Testis (tissue), 3 donors: ENCODE results near the gene PDLIM5. TPM values are rescaled to one million over a fixed set of nuclear protein-coding genes. Genes with fewer than 3 reads are reported as not detected.

Source experiments
- DNase-seq: peaks from one replicate; pipeline ENCODE4 v3.0.0-alpha.2; 2019
- H3K27ac ChIP-seq, 2 donors: fragments of 200-600 bp; sonication (generic); one replicate each; pipeline ENCODE4 v1.5.1; 2019
- H3K27me3 ChIP-seq: fragments of 200-600 bp; sonication (generic); one replicate; pipeline ENCODE4 v1.5.1; 2019
- H3K36me3 ChIP-seq: fragments of 200-600 bp; sonication (generic); one replicate; pipeline ENCODE4 v1.5.1; 2017; ENCODE audit warnings: low read depth; ENCODE audit errors: missing control alignments
- H3K4me1 ChIP-seq: fragments of 200-600 bp; sonication (generic); one replicate; pipeline ENCODE4 v1.5.1; 2019
- H3K4me3 ChIP-seq, 2 donors: fragments of 200-600 bp; sonication (generic); one replicate each; pipeline ENCODE4 v1.5.1; 2017 to 2019
- H3K9me3 ChIP-seq: fragments of 200-600 bp; sonication (generic); one replicate; pipeline ENCODE4 v1.5.1; 2017
- POLR2A ChIP-seq: fragments of 450-650 bp; IDR thresholded peaks from one replicate; pipeline ENCODE4 v1.6.1; 2017; ENCODE audit warnings: antibody characterized with exemption, mild to moderate bottlenecking, moderate library complexity
- WGBS, 2 donors: methylation state at CpG; one replicate each; pipeline ENCODE4 v1.1.5; 2018; 5-methylcytosine and 5-hydroxymethylcytosine counted together
- intact Hi-C: fragments of 100-400 bp; cut with DNase I; formaldehyde crosslinking; loops from one replicate; pipeline ENCODE4 v1.15.1; 2023; ENCODE audit warnings: low total_unique reads
- polyA plus RNA-seq: library from polyadenylated mRNA; stranded (reverse); fragments of 350-450 nt; fragmentation: Illumina TruSeq; extraction: RNeasy Lipid Tissue Mini Kit (QIAGEN cat#74804); gene quantifications from one replicate; pipeline ENCODE4 v1.2.3, GENCODE V29; 2014; ENCODE audit warnings: low read depth, low replicate concordance; ENCODE audit not compliant: insufficient read depth
- total RNA-seq, 2 donors: library from RNA; depleted of rRNA; stranded (reverse); fragments of >200 nt; gene quantifications; one replicate each; pipeline ENCODE4 v1.2.3, GENCODE V29; 2016
- TF ChIP-seq, protein P1 (sequence below), 3 experiments: fragments of 450-650 bp in 2 of 3; fragments of 200-600 bp in 1 of 3; sonication (generic) in 1 of 3; IDR thresholded peaks; one replicate each; pipeline ENCODE4 v1.5.1; 2016 to 2019; ENCODE audit warnings: antibody characterized with exemption in 3 of 3, mild to moderate bottlenecking in 2 of 3, moderate library complexity in 1 of 3

The PDLIM5 gene
- total and polyA plus RNA-seq, 3 donors from 2014 or later, result 45.5 to 86.8 (median 86.1) TPM

DNA sequence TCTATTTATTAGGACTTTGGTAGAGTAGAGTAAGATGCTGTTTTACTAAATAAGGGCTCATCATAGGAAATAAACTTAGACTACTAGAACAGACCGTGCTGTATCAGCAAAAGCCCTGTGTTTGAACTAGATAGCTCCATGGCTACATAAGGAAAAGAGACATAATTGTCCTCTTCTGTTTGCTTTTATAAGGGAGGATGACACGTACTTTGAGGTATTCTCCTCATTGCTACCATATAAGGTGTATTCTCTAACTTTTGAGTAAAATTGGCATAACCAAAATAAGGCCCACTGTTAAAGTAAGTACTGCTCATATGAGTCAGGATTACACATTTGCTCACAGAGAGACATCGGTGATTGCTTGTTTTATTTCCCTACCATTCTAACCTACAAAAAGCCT is 64.3 kb downstream of the PDLIM5 start:
- no peaks in the 10 kb centered on the region for H3K27me3 ChIP-seq
- H3K4me3 ChIP-seq, result no peak overlapping the region
- intact Hi-C loops, result no loop called here
- no peaks in the 10 kb centered on the region for H3K36me3 ChIP-seq
- no peak for TF ChIP-seq POLR2A
- TF ChIP-seq, protein P1, sequence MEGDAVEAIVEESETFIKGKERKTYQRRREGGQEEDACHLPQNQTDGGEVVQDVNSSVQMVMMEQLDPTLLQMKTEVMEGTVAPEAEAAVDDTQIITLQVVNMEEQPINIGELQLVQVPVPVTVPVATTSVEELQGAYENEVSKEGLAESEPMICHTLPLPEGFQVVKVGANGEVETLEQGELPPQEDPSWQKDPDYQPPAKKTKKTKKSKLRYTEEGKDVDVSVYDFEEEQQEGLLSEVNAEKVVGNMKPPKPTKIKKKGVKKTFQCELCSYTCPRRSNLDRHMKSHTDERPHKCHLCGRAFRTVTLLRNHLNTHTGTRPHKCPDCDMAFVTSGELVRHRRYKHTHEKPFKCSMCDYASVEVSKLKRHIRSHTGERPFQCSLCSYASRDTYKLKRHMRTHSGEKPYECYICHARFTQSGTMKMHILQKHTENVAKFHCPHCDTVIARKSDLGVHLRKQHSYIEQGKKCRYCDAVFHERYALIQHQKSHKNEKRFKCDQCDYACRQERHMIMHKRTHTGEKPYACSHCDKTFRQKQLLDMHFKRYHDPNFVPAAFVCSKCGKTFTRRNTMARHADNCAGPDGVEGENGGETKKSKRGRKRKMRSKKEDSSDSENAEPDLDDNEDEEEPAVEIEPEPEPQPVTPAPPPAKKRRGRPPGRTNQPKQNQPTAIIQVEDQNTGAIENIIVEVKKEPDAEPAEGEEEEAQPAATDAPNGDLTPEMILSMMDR (IDR thresholded peaks at IDR 0.05), result no peak
- H3K9me3 ChIP-seq, result no peaks in the 10 kb centered on the region
- no peaks in the 10 kb centered on the region for H3K4me1 ChIP-seq
- peak overlapping the region in 1 of 2 donors; percentile 28 for H3K27ac ChIP-seq
- 71 to 75% methylated on average over 3 of the region's 3 CpGs for WGBS, 2 donors
- no peak for DNase-seq

DNA sequence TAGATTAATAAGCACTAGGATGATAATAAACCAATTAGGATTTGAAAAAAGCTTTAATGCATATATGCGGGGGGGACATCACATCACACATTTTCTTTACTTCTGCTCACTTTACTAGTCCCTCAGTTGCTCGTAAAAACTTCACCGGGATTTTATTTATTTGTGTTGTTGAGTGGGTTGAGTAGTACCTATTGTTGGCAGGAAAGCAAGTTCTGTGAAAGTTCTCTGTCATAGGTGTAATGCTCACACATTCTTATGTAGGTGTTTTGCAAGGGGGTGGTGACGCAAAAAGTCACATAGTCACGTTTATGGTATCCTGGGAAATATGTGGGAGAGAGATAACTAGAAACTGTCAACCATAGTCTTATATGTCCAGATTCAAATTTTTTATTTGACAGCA is 65.3 kb downstream of the PDLIM5 start:
- Histone ChIP-seq H3K4me1 (no peaks in the 10 kb centered on the region), H3K27ac (no peak overlapping the region), H3K9me3 (no peaks in the 10 kb centered on the region), H3K27me3 (no peaks in the 10 kb centered on the region), H3K4me3 (no peak overlapping the region), H3K36me3 (no peaks in the 10 kb centered on the region)
- 89 to 91% methylated on average over 5 of the region's 5 CpGs for WGBS, 2 donors
- TF ChIP-seq, protein P1 (IDR thresholded peaks at IDR 0.05), result no peak
- TF ChIP-seq POLR2A, result no peak
- DNase-seq, result no peak
- intact Hi-C loops, result no loop called here

- Histone ChIP-seq H3K4me3 (no peak overlapping the region), H3K27ac (no peak overlapping the region), H3K27me3 (no peaks in the 10 kb centered on the region), H3K36me3 (no peaks in the 10 kb centered on the region), H3K4me1 (peaks cover 3% of the 10 kb centered on the region), H3K9me3 (no peaks in the 10 kb centered on the region)
- TF ChIP-seq, protein P1 (IDR thresholded peaks at IDR 0.05), result no peak
- no peak for TF ChIP-seq POLR2A
- intact Hi-C loops, result no loop called here
- no peak for DNase-seq
- WGBS, 2 donors, result 93 to 97% methylated on average over 1 of the region's 1 CpG
These were observed 65.8 kb downstream of the PDLIM5 start for GRCh38 chr4:94517492-94517891.

DNA sequence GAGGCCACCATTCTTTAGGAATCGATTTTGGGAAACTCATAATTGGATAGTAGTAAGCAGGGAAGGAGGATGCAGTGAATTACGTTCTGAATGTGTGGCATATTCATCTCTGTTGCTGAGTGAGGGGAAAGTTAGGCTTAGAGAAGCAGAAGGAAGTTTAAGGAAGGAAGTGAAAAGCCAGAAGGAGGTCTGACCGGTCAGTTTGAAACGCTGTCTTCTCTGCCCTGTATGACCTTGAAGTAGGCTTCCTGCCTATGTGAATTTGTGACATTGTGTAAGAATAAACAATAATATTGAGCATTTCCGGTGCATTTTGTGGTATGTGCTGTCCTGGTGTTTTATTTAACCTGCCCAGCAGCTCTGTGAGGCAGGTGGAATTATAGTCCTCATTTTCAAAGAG is 67.3 kb downstream of the PDLIM5 start:
- TF ChIP-seq, protein P1 (IDR thresholded peaks at IDR 0.05), result no peak
- TF ChIP-seq POLR2A, result no peak
- intact Hi-C loops, result no loop called here
- H3K36me3 ChIP-seq, result no peaks in the 10 kb centered on the region
- H3K4me3 ChIP-seq, result no peak overlapping the region
- no peak for DNase-seq
- peaks cover 9% of the 10 kb centered on the region for H3K4me1 ChIP-seq
- H3K9me3 ChIP-seq, result no peaks in the 10 kb centered on the region
- H3K27me3 ChIP-seq, result no peaks in the 10 kb centered on the region
- 59 to 69% methylated on average over 5 of the region's 5 CpGs for whole genome bisulfite sequencing, 2 donors
- no peak overlapping the region for H3K27ac ChIP-seq

DNA sequence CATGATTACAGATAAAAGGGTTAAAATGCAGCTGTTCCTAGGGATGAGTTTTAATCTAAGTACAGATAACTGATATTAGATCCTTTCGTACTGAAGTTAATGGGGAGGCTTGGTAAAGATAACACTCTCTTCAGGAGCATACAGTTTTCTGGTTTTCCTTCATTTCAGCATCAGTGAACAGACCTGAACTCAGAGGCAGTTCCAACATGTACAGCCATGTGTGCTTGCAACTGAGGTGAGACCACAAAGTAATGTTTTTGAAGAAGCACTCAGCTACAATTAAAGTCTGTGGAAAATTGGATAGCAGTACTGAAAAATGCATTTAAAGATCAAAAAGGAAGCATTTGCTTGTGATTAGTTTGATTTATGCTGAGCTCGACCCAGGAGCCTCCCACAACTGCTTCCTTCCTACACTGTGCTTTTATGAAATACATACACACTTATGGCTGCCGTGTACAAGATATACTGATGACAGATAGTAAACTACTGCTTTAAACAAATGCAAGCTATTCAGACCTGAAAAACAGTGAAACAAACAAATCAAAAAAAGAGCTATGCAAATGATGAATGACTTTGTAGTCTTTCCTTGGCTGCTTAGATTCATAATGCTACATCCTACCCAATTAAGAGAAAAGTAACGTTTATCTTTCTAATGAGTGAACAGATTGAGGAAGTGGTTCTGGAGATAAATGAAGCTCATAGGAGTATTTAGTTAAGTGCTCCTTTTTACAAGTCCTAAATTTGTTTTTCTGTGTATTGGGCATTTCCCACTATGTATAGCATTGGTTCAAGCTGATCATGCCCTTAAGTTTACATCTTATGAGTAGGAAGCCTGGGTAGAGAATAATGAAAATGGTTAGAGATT is 68.4 kb downstream of the PDLIM5 start:
- no peaks in the 10 kb centered on the region for H3K27me3 ChIP-seq
- intact Hi-C loops, result no loop called here
- WGBS, 2 donors, result 43 to 45% methylated on average over 4 of the region's 4 CpGs
- no peaks in the 10 kb centered on the region for H3K36me3 ChIP-seq
- TF ChIP-seq POLR2A, result no peak
- TF ChIP-seq, protein P1 (IDR thresholded peaks at IDR 0.05), result no peak
- no peak overlapping the region for H3K4me3 ChIP-seq
- H3K4me1 ChIP-seq, result peaks cover 9% of the 10 kb centered on the region
- H3K27ac ChIP-seq, result no peak overlapping the region
- no peaks in the 10 kb centered on the region for H3K9me3 ChIP-seq
- DNase-seq, result no peak
